ENCODE results near the gene CLDN6. TPM values are rescaled to one million over a fixed set of nuclear protein-coding genes. Genes with fewer than 3 reads are reported as not detected.

CLDN6 gene
- total RNA-seq, 1 experiment from 2014 or later = 743 TPM

GRCh38 chr16:3032624-3033023, 14.6 kb upstream of the CLDN6 start:
- Histone ChIP-seq H3K27me3 (ENCODE audit: insufficient read depth, low read length) (no peaks in the 10 kb centered on the region), H4K8ac (replicated peaks; ENCODE audit: insufficient read length, low read depth, low read length) (no peak overlapping the region), H2AK5ac (ENCODE audit: insufficient read length, low read length) (no peak overlapping the region), H3K9me3 (ENCODE audit: control insufficient read depth, low read depth, low read length) (no peaks in the 10 kb centered on the region), H2BK15ac (ENCODE audit: low read depth, low read length) (no peak overlapping the region), H3T11ph (ENCODE audit: low read length) (no peak overlapping the region), H3K14ac (ENCODE audit: insufficient read depth, low read length) (no peak overlapping the region), H4K20me1 (ENCODE audit: control insufficient read depth, insufficient read depth, insufficient read length) (peaks cover 3% of the 10 kb centered on the region), H2BK20ac (ENCODE audit: low read depth, low read length, poor library complexity, severe bottlenecking) (no peak overlapping the region), H3K79me2 (ENCODE audit: insufficient read depth, low read length) (no peaks in the 10 kb centered on the region), H3K56ac (ENCODE audit: insufficient read length, low read depth, low read length) (no peak overlapping the region), H3K23me2 (ENCODE audit: insufficient read length, low read depth, low read length, poor library complexity, severe bottlenecking) (peaks cover 7% of the 10 kb centered on the region), H3K4me2 (ENCODE audit: insufficient read depth, insufficient read length, low read length) (no peak overlapping the region), H2BK12ac (ENCODE audit: insufficient read length, low read depth, low read length) (no peak overlapping the region), H4K91ac (ENCODE audit: insufficient read length, low read depth, low read length) (no peak overlapping the region), H3K18ac (ENCODE audit: insufficient read length, low read depth, low read length) (no peak overlapping the region), H2BK5ac (ENCODE audit: insufficient read length, low read length) (no peak overlapping the region), H3K4ac (ENCODE audit: low read depth, low read length) (no peak overlapping the region), H3K4me1 (ENCODE audit: insufficient read depth, low read length) (no peaks in the 10 kb centered on the region), H3K9ac (ENCODE audit: extremely low read depth, insufficient read length, low read length) (no peak overlapping the region), H2BK120ac (ENCODE audit: low read depth, low read length, poor library complexity, severe bottlenecking) (no peak overlapping the region), H3K27ac (ENCODE audit: insufficient read length, low read depth, low read length) (no peak overlapping the region), H3K23ac (ENCODE audit: insufficient read length, low read depth, low read length) (no peak overlapping the region), H2AFZ (ENCODE audit: low read length) (no peak overlapping the region), H4K5ac (ENCODE audit: insufficient read length, low read depth, low read length) (no peak overlapping the region), H3K79me1 (ENCODE audit: insufficient read depth, low read depth, low read length, poor library complexity, severe bottlenecking) (no peaks in the 10 kb centered on the region)
- Mint-ChIP-seq H3K27me3 (ENCODE audit: low read depth) (peaks cover 29% of the 10 kb centered on the region), H3K4me3 (no peak overlapping the region; a peak in 1 of 5 replicates), H3K4me1 (peaks cover 20 to 36% of the 10 kb centered on the region in 2 experiments), H3K9me3 (no peaks in the 10 kb centered on the region), H3K36me3 (ENCODE audit: insufficient read depth in 1 of 3, low read depth in 3 of 3) (peaks cover 3 to 14% (median 14%) of the 10 kb centered on the region in 3 experiments; a peak in 6 of 7 replicates), H3K27ac (peak overlapping the region in 1 of 3 experiments; percentile 2; a peak in 2 of 7 replicates)
- TF ChIP-seq, protein P1, sequence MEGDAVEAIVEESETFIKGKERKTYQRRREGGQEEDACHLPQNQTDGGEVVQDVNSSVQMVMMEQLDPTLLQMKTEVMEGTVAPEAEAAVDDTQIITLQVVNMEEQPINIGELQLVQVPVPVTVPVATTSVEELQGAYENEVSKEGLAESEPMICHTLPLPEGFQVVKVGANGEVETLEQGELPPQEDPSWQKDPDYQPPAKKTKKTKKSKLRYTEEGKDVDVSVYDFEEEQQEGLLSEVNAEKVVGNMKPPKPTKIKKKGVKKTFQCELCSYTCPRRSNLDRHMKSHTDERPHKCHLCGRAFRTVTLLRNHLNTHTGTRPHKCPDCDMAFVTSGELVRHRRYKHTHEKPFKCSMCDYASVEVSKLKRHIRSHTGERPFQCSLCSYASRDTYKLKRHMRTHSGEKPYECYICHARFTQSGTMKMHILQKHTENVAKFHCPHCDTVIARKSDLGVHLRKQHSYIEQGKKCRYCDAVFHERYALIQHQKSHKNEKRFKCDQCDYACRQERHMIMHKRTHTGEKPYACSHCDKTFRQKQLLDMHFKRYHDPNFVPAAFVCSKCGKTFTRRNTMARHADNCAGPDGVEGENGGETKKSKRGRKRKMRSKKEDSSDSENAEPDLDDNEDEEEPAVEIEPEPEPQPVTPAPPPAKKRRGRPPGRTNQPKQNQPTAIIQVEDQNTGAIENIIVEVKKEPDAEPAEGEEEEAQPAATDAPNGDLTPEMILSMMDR (conservative IDR thresholded peaks at IDR 0.05) = no peak
- DNase-seq = no peak
- WGBS (ENCODE audit: extremely low coverage, insufficient read length, low lambda C conversion rate) = no CpG with 5 or more reads among the region's 7 CpGs

Measured in H9 (cell line).